NCI-H1048 (cell line): ENCODE results near the gene RASSF10.

Experiments used
- DNase-seq: peaks from one replicate; lab custom pipeline; 2025; lab: John Stamatoyannopoulos, UW

RASSF10 gene

GRCh38 chr11:13008625-13009475, at the start of gene RASSF10:
Gene RASSF10 (plus strand): TSS chr11:13009316. CDS start chr11:13009577, 261 bp downstream.
- DNase-seq = peak; percentile 62

GRCh38 chr11:12961615-12962014, 47.5 kb upstream of the RASSF10 start:
- DNase-seq = no peak

GRCh38 chr11:12962306-12962705, 46.8 kb upstream of the RASSF10 start:
- no peak for DNase-seq

GRCh38 chr11:12963051-12963450, 46.1 kb upstream of the RASSF10 start:
- DNase-seq = no peak

GRCh38 chr11:12963792-12964536, 45.2 kb upstream of the RASSF10 start:
- DNase-seq = peak; percentile 49

GRCh38 chr11:12964650-12965049, 44.5 kb upstream of the RASSF10 start:
- no peak for DNase-seq

- DNase-seq = no peak
These were observed 43.1 kb upstream of the RASSF10 start for GRCh38 chr11:12966002-12966401.

- DNase-seq = no peak
These were observed 41.0 kb upstream of the RASSF10 start for GRCh38 chr11:12968101-12968500.

GRCh38 chr11:12968826-12969225, 40.3 kb upstream of the RASSF10 start:
- no peak for DNase-seq

- no peak for DNase-seq
These were observed 37.2 kb upstream of the RASSF10 start for GRCh38 chr11:12971955-12972354.

GRCh38 chr11:12973528-12974181, 35.5 kb upstream of the RASSF10 start:
- no peak for DNase-seq

- no peak for DNase-seq
These were observed 33.9 kb upstream of the RASSF10 start for GRCh38 chr11:12975195-12975594.

- no peak for DNase-seq
These were observed 29.0 kb upstream of the RASSF10 start for GRCh38 chr11:12979928-12980689.

GRCh38 chr11:12981676-12982522, 27.2 kb upstream of the RASSF10 start:
- DNase-seq = no peak

- DNase-seq = no peak
These were observed 25.8 kb upstream of the RASSF10 start for GRCh38 chr11:12983336-12983735.

- no peak for DNase-seq
These were observed 22.8 kb upstream of the RASSF10 start for GRCh38 chr11:12986194-12986898.

- no peak for DNase-seq
These were observed 19.5 kb upstream of the RASSF10 start for GRCh38 chr11:12989428-12990161.

GRCh38 chr11:12990162-12990480, 19.0 kb upstream of the RASSF10 start:
- DNase-seq = no peak

- no peak for DNase-seq
These were observed 17.7 kb upstream of the RASSF10 start for GRCh38 chr11:12991426-12991825.

- DNase-seq = no peak
These were observed 15.5 kb upstream of the RASSF10 start for GRCh38 chr11:12993626-12994025.
